WERI-Rb-1 (cell line): Measurements from ENCODE around the gene CHST11.

Source experiments
- DNase-seq: peaks from one replicate; pipeline ENCODE4 v3.0.0-alpha.2; 2020
- H3K27ac ChIP-seq: fragments of 250-450 bp; sonication (Bioruptor Pico); 2 replicates; pipeline ENCODE4 v1.5.1; 2020; ENCODE audit warnings: mild to moderate bottlenecking, moderate library complexity
- H3K27me3 ChIP-seq: fragments of 250-450 bp; sonication (Bioruptor Pico); 2 replicates; pipeline ENCODE4 v1.5.1; 2021; ENCODE audit warnings: mild to moderate bottlenecking, low read depth, moderate library complexity; ENCODE audit not compliant: insufficient read depth, severe bottlenecking
- H3K36me3 ChIP-seq: fragments of 250-450 bp; sonication (Bioruptor Pico); 2 replicates; pipeline ENCODE4 v1.5.1; 2020; ENCODE audit warnings: mild to moderate bottlenecking, moderate library complexity
- H3K4me3 ChIP-seq: 2 replicates; pipeline ENCODE4 v1.5.1; 2011; ENCODE audit warnings: low read depth, mild to moderate bottlenecking, control low read depth, low read length
- H3K9me3 ChIP-seq: fragments of 250-450 bp; sonication (Bioruptor Pico); 2 replicates; pipeline ENCODE4 v1.5.1; 2021; ENCODE audit warnings: mild to moderate bottlenecking, moderate library complexity; ENCODE audit not compliant: severe bottlenecking
- TF ChIP-seq, protein P1 (sequence below): IDR thresholded peaks from 2 replicates; pipeline ENCODE4 v1.5.1; 2011; ENCODE audit warnings: low read depth, mild to moderate bottlenecking, control low read depth, inconsistent platforms, low read length

The CHST11 gene

DNA sequence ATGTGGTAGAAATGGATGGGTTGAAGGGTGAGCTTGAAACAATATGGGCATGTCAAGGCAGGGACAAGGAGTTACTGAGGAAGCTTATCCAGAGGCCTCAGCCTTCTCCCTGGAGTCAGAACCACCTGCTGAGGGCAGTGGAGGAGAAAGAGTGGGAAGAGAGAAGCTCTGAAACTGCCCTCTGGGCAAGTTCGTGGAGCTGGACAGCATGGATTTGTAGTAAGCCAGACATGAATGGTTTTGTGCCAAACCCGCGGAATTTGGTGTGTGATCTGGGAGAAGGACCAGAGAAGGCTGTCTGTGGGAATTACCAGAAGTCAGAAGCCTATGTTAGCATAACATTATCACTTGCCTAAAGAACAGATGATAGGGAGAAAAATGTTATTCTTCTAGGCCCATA lies 336.5 kb downstream of the CHST11 start:
- TF ChIP-seq, protein P1, sequence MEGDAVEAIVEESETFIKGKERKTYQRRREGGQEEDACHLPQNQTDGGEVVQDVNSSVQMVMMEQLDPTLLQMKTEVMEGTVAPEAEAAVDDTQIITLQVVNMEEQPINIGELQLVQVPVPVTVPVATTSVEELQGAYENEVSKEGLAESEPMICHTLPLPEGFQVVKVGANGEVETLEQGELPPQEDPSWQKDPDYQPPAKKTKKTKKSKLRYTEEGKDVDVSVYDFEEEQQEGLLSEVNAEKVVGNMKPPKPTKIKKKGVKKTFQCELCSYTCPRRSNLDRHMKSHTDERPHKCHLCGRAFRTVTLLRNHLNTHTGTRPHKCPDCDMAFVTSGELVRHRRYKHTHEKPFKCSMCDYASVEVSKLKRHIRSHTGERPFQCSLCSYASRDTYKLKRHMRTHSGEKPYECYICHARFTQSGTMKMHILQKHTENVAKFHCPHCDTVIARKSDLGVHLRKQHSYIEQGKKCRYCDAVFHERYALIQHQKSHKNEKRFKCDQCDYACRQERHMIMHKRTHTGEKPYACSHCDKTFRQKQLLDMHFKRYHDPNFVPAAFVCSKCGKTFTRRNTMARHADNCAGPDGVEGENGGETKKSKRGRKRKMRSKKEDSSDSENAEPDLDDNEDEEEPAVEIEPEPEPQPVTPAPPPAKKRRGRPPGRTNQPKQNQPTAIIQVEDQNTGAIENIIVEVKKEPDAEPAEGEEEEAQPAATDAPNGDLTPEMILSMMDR, result no peak
- H3K36me3 ChIP-seq, result no peaks in the 10 kb centered on the region
- no peak for DNase-seq
- no peaks in the 10 kb centered on the region for H3K9me3 ChIP-seq
- no peaks in the 10 kb centered on the region for H3K27me3 ChIP-seq
- H3K27ac ChIP-seq, result no peak overlapping the region
- no peak overlapping the region for H3K4me3 ChIP-seq

GRCh38 chr12:104793968-104794367 lies 337.2 kb downstream of the CHST11 start:
- TF ChIP-seq, protein P1, result no peak
- H3K27ac ChIP-seq, result no peak overlapping the region
- DNase-seq, result no peak
- H3K27me3 ChIP-seq, result no peaks in the 10 kb centered on the region
- H3K4me3 ChIP-seq, result no peak overlapping the region
- H3K36me3 ChIP-seq, result no peaks in the 10 kb centered on the region
- no peaks in the 10 kb centered on the region for H3K9me3 ChIP-seq

DNA sequence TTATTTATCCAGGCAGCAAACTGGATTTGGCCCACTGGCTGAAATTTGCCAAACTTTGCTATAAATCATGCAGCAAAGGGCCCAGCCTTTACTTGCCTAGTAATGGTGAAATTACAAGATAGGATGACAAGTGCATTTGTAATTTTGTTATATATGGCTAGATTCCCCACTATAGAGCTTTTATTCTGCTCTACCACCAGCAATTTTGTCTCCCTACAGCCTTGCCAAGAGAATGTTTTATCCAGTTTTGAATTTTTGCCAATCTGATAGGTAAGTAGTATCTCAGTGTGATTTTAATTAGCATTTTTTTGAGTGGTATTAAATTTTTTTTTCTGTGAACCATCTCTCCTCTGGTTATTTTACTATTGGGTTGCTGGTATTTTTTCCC lies 339.7 kb downstream of the CHST11 start:
- no peaks in the 10 kb centered on the region for H3K9me3 ChIP-seq
- no peaks in the 10 kb centered on the region for H3K27me3 ChIP-seq
- TF ChIP-seq, protein P1, result no peak
- no peak overlapping the region for H3K4me3 ChIP-seq
- H3K36me3 ChIP-seq, result no peaks in the 10 kb centered on the region
- DNase-seq, result no peak
- no peak overlapping the region for H3K27ac ChIP-seq

DNA sequence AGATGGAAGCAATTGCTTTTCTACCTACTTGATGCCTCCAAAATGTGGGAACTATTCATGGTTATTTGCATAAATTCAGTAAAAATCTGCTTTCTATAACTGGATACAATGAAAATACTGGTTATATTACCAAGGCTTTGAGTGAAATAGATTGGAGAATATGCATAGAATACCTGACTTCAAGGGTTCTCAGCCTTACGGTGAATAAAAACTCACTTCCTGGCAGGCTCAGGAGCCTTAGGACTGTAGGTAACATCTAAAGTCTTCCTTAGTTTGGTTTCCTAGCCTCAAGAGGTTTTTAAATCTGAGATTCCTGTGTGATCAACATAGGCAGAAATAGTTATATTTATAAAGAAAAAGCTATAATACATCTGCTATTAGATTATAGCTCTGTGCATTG lies 342.7 kb downstream of the CHST11 start:
- H3K9me3 ChIP-seq, result no peaks in the 10 kb centered on the region
- H3K27ac ChIP-seq, result no peak overlapping the region
- no peaks in the 10 kb centered on the region for H3K27me3 ChIP-seq
- DNase-seq, result no peak
- TF ChIP-seq, protein P1, result no peak
- no peaks in the 10 kb centered on the region for H3K36me3 ChIP-seq
- no peak overlapping the region for H3K4me3 ChIP-seq

DNA sequence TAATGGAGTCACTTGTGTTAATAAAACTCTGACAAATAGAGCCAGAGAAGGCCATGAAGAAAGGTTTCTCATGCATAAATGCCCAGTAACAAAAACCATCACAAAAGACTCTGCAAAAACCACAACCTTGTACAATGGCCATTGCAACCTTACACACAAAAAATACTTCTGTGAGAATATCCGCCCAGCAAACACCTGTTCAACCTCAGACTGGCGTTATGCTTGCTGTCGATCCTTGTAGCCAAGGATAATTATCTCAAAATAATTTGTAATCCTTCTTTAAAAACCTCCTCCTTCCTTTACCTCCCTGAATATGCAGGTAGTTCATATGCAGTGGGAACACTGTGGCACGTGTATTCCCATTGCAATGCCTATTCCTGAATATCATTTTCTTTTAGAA lies 344.3 kb downstream of the CHST11 start:
- no peak overlapping the region for H3K4me3 ChIP-seq
- no peak overlapping the region for H3K27ac ChIP-seq
- no peaks in the 10 kb centered on the region for H3K36me3 ChIP-seq
- DNase-seq, result no peak
- H3K9me3 ChIP-seq, result no peaks in the 10 kb centered on the region
- TF ChIP-seq, protein P1, result no peak
- H3K27me3 ChIP-seq, result no peaks in the 10 kb centered on the region

DNA sequence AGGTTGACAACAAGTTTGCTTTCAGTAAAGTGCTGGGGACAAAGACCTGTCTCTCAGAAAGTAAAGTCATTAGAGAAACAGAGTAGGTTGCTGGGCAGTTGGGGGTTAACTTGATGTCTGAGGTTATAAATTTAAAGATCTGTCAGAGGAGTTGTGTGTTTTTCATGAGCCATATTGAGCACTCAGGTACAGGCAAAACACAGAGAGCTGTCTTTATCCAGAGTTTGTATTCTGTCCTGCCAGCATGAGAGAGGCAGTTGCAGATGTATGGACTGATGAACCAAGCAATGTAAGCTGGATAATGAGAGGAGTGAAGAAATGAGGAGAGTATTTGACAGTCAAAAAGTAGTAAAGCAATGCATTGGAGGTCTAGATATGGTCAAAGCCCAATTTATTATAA lies 344.7 kb downstream of the CHST11 start:
- no peak overlapping the region for H3K4me3 ChIP-seq
- H3K27me3 ChIP-seq, result no peaks in the 10 kb centered on the region
- H3K27ac ChIP-seq, result no peak overlapping the region
- TF ChIP-seq, protein P1, result no peak
- H3K36me3 ChIP-seq, result no peaks in the 10 kb centered on the region
- no peaks in the 10 kb centered on the region for H3K9me3 ChIP-seq
- DNase-seq, result no peak
